HepG2 (cell line): Measurements from ENCODE around the gene PPFIA3. TPM values are rescaled to one million over a fixed set of nuclear protein-coding genes. Genes with fewer than 3 reads are reported as not detected.

Experiments
- CHCHD3 ChIP-seq: sonication (generic); formaldehyde crosslinking; IDR thresholded peaks from 2 replicates; pipeline ENCODE4 v1.8.0; 2022; ENCODE audit warnings: mild to moderate bottlenecking, missing genetic modification reagents, moderate library complexity
- HNRNPLL ChIP-seq: fragments of 200-400 bp; formaldehyde crosslinking; IDR thresholded peaks from 2 replicates; pipeline ENCODE4 v1.6.1; 2017; ENCODE audit warnings: mild to moderate bottlenecking, low read depth, low read length; ENCODE audit not compliant: poor library complexity, severe bottlenecking
- JARID2 ChIP-seq: sonication (generic); formaldehyde crosslinking; IDR thresholded peaks from 2 replicates; pipeline ENCODE4 v1.8.1; 2023; ENCODE audit warnings: missing genetic modification reagents, inconsistent platforms; ENCODE audit not compliant: insufficient replicate concordance
- KAT2B ChIP-seq: fragments of 150-350 bp; IDR thresholded peaks from 2 replicates; pipeline ENCODE4 v1.6.1; 2014; ENCODE audit warnings: low read depth, low read length, borderline replicate concordance
- KDM5A ChIP-seq: fragments of 200-600 bp; sonication (generic); IDR thresholded peaks from 2 replicates; pipeline ENCODE4 v1.7.0; 2018; ENCODE audit warnings: antibody characterized with exemption, mild to moderate bottlenecking, low read length, borderline replicate concordance
- KLF15 ChIP-seq: sonication (generic); formaldehyde crosslinking; IDR thresholded peaks from 2 replicates; pipeline ENCODE4 v1.8.1; 2023; ENCODE audit warnings: borderline replicate concordance, mild to moderate bottlenecking, inconsistent platforms, missing genetic modification reagents, mixed read lengths
- MBNL3 ChIP-seq: fragments of 250-450 bp; sonication (Bioruptor Pico); conservative IDR thresholded peaks from 2 replicates; pipeline ENCODE4 v1.8.0; 2022; ENCODE audit warnings: mild to moderate bottlenecking, inconsistent platforms
- MLLT10 ChIP-seq: sonication (generic); formaldehyde crosslinking; IDR thresholded peaks from 2 replicates; pipeline ENCODE4 v1.4.0; 2020; ENCODE audit warnings: missing genetic modification reagents
- NFYB ChIP-seq: sonication (generic); formaldehyde crosslinking; IDR thresholded peaks from 2 replicates; pipeline ENCODE4 v1.4.0; 2020; ENCODE audit warnings: missing genetic modification reagents
- NRL ChIP-seq: sonication (generic); formaldehyde crosslinking; IDR thresholded peaks from 2 replicates; pipeline ENCODE4 v1.5.0; 2020; ENCODE audit warnings: missing genetic modification reagents, mild to moderate bottlenecking, moderate library complexity, borderline replicate concordance
- PHF21A ChIP-seq: sonication (generic); formaldehyde crosslinking; IDR thresholded peaks from 2 replicates; pipeline ENCODE4 v1.5.0; 2020; ENCODE audit warnings: mild to moderate bottlenecking, missing genetic modification reagents
- PHF8 ChIP-seq: sonication (generic); formaldehyde crosslinking; IDR thresholded peaks from 2 replicates; pipeline ENCODE4 v1.5.0; 2020; ENCODE audit warnings: missing genetic modification reagents
- SALL2 ChIP-seq: sonication (generic); formaldehyde crosslinking; IDR thresholded peaks from 2 replicates; pipeline ENCODE4 v1.8.1; 2023; ENCODE audit warnings: mild to moderate bottlenecking, missing genetic modification reagents, inconsistent platforms
- TCF12 ChIP-seq, 2 experiments: fragments of 450-650 bp in 1 of 2; sonication (generic) in 1 of 2; formaldehyde crosslinking in 1 of 2; IDR thresholded peaks; 2 replicates each; pipeline versions ENCODE4 v1.6.1 to v1.8.0; 2017 to 2022; ENCODE audit warnings: antibody characterized with exemption in 1 of 2, mild to moderate bottlenecking in 1 of 2, missing genetic modification reagents in 1 of 2, moderate library complexity in 1 of 2
- TMF1 ChIP-seq: sonication (generic); formaldehyde crosslinking; IDR thresholded peaks from 2 replicates; pipeline ENCODE4 v1.8.1; 2022; ENCODE audit warnings: low read depth, missing genetic modification reagents
- ZBTB7B ChIP-seq: sonication (generic); formaldehyde crosslinking; IDR thresholded peaks from 2 replicates; pipeline ENCODE4 v1.4.0; 2020; ENCODE audit warnings: missing genetic modification reagents
- ZFX ChIP-seq: sonication (generic); formaldehyde crosslinking; IDR thresholded peaks from 2 replicates; pipeline ENCODE4 v1.4.0; 2020; ENCODE audit warnings: mild to moderate bottlenecking, low read depth, missing genetic modification reagents, moderate library complexity
- ZNF205 ChIP-seq: IDR thresholded peaks from 2 replicates; pipeline ENCODE4 v1.6.1; 2018; ENCODE audit warnings: missing biosample characterization, missing genetic modification reagents
- ZNF292 ChIP-seq: sonication (generic); formaldehyde crosslinking; IDR thresholded peaks from 2 replicates; pipeline ENCODE4 v1.8.1; 2022; ENCODE audit warnings: mild to moderate bottlenecking, low read depth, missing genetic modification reagents, borderline replicate concordance
- ZNF773 ChIP-seq: sonication (generic); formaldehyde crosslinking; IDR thresholded peaks from 2 replicates; pipeline ENCODE4 v1.4.0; 2020; ENCODE audit warnings: missing genetic modification reagents, borderline replicate concordance
- polyA plus RNA-seq, 8 experiments: library from polyadenylated mRNA; depleted of rRNA in 3 of 8; stranded (reverse) in 7 of 8; unstranded in 1 of 8; fragments of >200 nt; fragmentation: Illumina TruSeq in 4 of 8; extraction: Trizol in 4 of 8; gene quantifications; 2 replicates each; pipeline versions ENCODE4 v1.2.1 to v1.2.3, GENCODE V29; 2011 to 2016; ENCODE audit warnings: low read depth in 4 of 8, missing spikeins in 1 of 8, mixed read lengths in 1 of 8; ENCODE audit not compliant: insufficient read depth in 1 of 8
- total RNA-seq, 5 experiments: library from RNA; depleted of rRNA; stranded (reverse); fragments of >200 nt; fragmentation: Illumina TruSeq; extraction: Trizol; gene quantifications; 2 replicates each; pipeline ENCODE4 v1.2.3, GENCODE V29; 2016; ENCODE audit warnings: low read depth in 1 of 5
- TF ChIP-seq, protein P1 (sequence below): IDR thresholded peaks from 2 replicates; pipeline ENCODE4 v1.6.1; 2016; ENCODE audit warnings: low read depth, control low read depth
- TF ChIP-seq, protein P2 (sequence below): sonication (generic); formaldehyde crosslinking; IDR thresholded peaks from 2 replicates; pipeline ENCODE4 v1.4.0; 2020; ENCODE audit warnings: missing genetic modification reagents
- TF ChIP-seq, protein P3 (sequence below): sonication (generic); formaldehyde crosslinking; IDR thresholded peaks from 2 replicates; pipeline ENCODE4 v1.4.0; 2020; ENCODE audit warnings: missing genetic modification reagents, borderline replicate concordance

Gene PPFIA3
- total and polyA plus RNA-seq, 2 of the 13 experiments (the other 11 are each of a cell fraction or from before 2014, with no cell fraction given), result 6.7 to 8.6 TPM

DNA sequence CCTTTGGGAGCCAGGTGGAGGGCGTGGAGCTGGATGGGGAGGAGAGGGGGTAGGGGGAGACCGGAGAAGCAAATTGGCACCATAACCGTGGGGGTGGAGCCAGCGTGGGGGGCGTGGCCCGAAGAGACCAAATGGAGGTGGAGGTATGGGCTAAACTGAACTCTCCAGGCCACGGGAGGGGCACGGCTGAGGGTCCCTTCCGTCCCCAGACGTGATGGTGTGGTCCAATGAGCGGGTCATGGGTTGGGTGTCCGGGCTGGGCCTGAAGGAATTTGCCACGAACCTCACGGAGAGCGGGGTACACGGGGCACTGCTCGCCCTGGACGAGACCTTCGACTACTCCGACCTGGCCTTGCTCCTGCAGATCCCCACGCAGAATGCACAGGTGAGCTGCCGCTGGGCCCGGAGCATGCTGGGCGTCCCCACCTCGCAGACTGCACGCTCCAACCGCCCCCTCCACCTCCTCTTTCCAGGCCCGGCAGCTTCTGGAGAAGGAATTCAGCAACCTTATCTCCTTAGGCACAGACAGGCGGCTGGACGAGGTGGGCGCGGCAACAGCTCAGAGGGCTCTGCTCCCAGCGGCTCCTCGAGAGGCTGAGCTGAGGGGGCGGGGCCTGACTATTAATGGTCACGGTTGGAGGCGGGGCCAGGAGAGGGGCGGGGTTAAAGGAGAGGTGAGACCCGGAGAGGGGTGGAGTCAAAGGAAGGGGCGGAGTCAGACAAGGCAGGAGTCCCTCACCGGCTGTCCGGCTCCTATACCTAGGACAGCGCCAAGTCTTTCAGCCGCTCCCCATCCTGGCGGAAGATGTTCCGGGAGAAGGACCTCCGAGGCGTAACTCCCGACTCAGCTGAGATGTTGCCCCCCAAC lies 29.7 kb downstream of the PPFIA3 start (continued):
- TF ChIP-seq, protein P1, sequence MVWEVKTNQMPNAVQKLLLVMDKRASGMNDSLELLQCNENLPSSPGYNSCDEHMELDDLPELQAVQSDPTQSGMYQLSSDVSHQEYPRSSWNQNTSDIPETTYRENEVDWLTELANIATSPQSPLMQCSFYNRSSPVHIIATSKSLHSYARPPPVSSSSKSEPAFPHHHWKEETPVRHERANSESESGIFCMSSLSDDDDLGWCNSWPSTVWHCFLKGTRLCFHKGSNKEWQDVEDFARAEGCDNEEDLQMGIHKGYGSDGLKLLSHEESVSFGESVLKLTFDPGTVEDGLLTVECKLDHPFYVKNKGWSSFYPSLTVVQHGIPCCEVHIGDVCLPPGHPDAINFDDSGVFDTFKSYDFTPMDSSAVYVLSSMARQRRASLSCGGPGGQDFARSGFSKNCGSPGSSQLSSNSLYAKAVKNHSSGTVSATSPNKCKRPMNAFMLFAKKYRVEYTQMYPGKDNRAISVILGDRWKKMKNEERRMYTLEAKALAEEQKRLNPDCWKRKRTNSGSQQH, result 0 out of 2 replicates have a peak, but pooled peaks have one; percentile 52
- TF ChIP-seq KLF15 (no peak), TCF12 (IDR thresholded peaks at IDR 0.05) (no peak), TCF12 (CRISPR knock-in tag; IDR thresholded peaks at IDR 0.05) (peak; percentile 55; the same call in 1 of the 2 replicates), ZNF292 (CRISPR knock-in tag) (no peak), ZNF773 (CRISPR knock-in tag) (no peak), NRL (CRISPR knock-in tag) (no peak; the same call in 1 of the 2 replicates), MLLT10 (CRISPR knock-in tag) (no peak), TMF1 (CRISPR knock-in tag) (no peak), ZBTB7B (0 out of 2 replicates have a peak, but pooled peaks have one; percentile 36), JARID2 (CRISPR knock-in tag) (no peak), SALL2 (CRISPR knock-in tag) (no peak), CHCHD3 (CRISPR knock-in tag) (0 out of 2 replicates have a peak, but pooled peaks have one; percentile 47), HNRNPLL (peak; percentile 43), MBNL3 (CRISPR knock-in tag) (no peak), ZNF205 (CRISPR knock-in tag) (no peak), NFYB (CRISPR knock-in tag) (no peak), KDM5A (no peak), PHF21A (CRISPR knock-in tag) (no peak), ZFX (CRISPR knock-in tag) (peak; percentile 62), KAT2B (no peak), PHF8 (no peak; the same call in 1 of the 2 replicates)
- TF ChIP-seq, protein P2, sequence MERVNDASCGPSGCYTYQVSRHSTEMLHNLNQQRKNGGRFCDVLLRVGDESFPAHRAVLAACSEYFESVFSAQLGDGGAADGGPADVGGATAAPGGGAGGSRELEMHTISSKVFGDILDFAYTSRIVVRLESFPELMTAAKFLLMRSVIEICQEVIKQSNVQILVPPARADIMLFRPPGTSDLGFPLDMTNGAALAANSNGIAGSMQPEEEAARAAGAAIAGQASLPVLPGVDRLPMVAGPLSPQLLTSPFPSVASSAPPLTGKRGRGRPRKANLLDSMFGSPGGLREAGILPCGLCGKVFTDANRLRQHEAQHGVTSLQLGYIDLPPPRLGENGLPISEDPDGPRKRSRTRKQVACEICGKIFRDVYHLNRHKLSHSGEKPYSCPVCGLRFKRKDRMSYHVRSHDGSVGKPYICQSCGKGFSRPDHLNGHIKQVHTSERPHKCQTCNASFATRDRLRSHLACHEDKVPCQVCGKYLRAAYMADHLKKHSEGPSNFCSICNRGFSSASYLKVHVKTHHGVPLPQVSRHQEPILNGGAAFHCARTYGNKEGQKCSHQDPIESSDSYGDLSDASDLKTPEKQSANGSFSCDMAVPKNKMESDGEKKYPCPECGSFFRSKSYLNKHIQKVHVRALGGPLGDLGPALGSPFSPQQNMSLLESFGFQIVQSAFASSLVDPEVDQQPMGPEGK (CRISPR knock-in tag), result no peak
- TF ChIP-seq, protein P3, sequence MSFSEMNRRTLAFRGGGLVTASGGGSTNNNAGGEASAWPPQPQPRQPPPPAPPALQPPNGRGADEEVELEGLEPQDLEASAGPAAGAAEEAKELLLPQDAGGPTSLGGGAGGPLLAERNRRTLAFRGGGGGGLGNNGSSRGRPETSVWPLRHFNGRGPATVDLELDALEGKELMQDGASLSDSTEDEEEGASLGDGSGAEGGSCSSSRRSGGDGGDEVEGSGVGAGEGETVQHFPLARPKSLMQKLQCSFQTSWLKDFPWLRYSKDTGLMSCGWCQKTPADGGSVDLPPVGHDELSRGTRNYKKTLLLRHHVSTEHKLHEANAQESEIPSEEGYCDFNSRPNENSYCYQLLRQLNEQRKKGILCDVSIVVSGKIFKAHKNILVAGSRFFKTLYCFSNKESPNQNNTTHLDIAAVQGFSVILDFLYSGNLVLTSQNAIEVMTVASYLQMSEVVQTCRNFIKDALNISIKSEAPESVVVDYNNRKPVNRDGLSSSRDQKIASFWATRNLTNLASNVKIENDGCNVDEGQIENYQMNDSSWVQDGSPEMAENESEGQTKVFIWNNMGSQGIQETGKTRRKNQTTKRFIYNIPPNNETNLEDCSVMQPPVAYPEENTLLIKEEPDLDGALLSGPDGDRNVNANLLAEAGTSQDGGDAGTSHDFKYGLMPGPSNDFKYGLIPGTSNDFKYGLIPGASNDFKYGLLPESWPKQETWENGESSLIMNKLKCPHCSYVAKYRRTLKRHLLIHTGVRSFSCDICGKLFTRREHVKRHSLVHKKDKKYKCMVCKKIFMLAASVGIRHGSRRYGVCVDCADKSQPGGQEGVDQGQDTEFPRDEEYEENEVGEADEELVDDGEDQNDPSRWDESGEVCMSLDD (CRISPR knock-in tag), result no peak
